ENCODE data around the gene GALNT2.

DNA sequence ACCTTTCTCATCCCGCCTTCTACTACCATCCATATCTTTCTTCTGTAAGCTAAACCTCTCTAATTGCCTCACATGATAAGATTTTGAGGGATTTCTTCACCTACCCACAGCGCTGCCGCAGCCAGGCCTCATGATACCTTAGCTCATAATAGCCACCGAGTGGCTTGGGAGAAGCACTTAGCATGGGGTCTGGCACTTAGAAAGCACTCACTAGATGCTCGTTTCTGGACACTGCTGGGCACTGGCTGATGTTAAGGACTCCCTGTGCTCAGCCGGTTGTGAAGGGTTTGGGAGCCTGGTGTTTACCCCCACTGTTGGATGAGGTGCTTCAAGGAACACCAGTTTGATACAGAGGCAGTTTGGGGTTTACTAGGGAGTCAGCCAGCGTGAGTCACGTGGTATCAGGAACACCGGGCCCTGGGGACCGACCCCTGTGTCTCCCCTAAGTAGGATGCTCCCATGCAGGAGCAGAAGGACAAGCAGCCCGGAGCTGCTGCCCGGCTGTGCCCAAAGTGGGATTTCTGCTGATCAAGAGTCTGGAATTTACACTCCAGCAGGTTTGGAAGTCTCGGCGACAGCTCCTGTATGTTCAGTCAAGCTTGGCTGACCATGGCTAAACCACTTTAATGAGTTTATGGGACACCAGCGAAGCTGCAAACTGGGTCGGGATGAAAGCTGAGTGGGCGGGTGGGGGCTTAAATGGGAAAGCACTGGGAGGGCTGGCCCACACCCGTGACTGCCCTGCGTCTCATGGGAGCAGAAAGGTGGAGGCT is 63.3 kb downstream of the GALNT2 start:
- TF ChIP-seq CTCF (IDR thresholded peaks at IDR 0.05; ENCODE audit: borderline replicate concordance, extremely low read depth, low read length, poor library complexity, severe bottlenecking), result no peak
- no peak for TF ChIP-seq EZH2 (IDR thresholded peaks at IDR 0.05; ENCODE audit: borderline replicate concordance, low read depth, low read length, severe bottlenecking)

Measured in DND-41 (cell line).